Erythroblast (primary cell): Measurements from ENCODE around the gene PPARGC1A.

ENCODE experiments used
- GATA1 ChIP-seq: IDR thresholded peaks from 2 replicates; pipeline ENCODE4 v1.6.1; 2011; ENCODE audit warnings: low read depth, mild to moderate bottlenecking, control low read depth, low read length, moderate library complexity
- POLR2A ChIP-seq: IDR thresholded peaks from 2 replicates; pipeline ENCODE4 v1.6.1; 2011; ENCODE audit warnings: mild to moderate bottlenecking, low read length

- TF ChIP-seq POLR2A (no peak), GATA1 (no peak)
Observed at GRCh38 chr4:23899565-23899964, 9.7 kb upstream of the PPARGC1A start.
